ENCODE results near the gene OPCML.

Gene OPCML

DNA sequence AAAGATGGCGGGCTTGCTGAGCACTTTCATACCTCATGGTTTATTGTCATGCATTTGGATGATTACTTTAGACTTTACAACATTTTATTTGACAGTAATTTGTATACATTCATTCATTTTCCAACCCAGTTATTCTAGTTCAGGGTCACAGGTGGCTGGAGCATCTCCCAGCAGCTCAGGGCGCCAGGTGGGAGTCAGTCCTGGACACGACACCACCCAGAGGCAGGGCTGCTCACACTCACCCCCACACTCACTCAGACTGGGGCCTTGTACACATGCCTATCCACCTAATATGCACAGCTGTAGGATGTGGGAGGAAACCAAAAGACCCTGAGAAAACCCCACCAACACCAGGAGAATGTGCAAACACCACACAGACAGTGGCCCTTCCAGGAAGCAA is 123.9 kb downstream of the OPCML start:
- no peak for DNase-seq

DNA sequence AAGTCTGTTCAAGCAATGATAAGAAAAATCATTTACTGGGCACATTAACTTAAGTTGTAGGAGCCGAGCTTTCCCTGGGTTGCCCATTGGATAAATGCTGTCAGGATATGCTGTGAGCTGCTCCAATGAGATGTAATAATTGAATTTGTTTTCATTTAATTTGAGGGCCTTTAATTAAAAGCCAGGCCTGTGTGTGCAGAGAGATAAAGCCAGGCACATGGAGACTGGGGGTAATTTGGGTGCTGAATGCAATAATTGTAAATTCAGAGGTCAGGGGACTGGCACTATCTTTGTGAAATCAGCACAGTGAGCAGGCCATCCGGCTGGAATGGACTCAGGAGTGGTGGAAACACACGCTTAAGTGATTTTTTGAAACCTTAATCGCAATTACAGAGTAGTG is 125.8 kb downstream of the OPCML start:
- DNase-seq = no peak

DNA sequence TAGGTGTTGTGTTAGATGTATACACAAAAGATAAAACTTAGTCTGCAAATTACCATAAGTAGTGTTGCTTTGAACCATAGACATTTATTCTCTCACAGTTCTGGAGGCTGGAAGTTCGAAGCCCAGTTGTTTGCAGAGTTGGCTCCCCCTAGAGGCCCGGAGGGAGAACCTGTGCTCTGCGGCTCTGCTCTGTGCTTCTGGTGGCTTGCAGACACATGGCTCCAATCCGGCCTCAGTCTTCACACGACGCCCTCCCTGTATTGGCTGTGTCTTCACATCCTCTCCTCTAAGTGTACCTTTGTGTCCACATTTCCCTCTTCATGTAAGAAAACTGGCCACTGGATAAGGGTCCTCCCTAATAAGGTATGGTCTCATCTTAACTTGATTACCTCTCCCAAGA is 128.4 kb downstream of the OPCML start:
- DNase-seq = no peak

DNA sequence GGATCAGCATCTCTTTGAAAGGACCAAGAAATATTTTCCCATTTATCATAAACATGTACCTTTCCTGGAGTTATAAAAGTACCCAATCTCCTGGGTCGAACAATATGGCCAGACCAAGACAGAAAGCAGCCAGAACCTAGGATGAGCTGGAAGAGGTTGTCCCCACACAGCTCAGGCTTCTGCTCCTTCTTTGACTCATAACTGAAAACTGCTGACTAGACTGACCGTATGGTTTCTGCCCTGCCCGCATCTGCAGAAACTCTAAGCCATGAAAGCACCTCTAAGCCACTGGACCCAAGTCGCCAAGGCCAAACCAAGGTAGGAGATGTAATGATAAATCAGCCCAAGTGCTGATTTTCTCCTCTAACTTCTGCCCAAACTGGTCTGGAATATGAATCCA is 129.8 kb downstream of the OPCML start:
- DNase-seq = no peak

DNA sequence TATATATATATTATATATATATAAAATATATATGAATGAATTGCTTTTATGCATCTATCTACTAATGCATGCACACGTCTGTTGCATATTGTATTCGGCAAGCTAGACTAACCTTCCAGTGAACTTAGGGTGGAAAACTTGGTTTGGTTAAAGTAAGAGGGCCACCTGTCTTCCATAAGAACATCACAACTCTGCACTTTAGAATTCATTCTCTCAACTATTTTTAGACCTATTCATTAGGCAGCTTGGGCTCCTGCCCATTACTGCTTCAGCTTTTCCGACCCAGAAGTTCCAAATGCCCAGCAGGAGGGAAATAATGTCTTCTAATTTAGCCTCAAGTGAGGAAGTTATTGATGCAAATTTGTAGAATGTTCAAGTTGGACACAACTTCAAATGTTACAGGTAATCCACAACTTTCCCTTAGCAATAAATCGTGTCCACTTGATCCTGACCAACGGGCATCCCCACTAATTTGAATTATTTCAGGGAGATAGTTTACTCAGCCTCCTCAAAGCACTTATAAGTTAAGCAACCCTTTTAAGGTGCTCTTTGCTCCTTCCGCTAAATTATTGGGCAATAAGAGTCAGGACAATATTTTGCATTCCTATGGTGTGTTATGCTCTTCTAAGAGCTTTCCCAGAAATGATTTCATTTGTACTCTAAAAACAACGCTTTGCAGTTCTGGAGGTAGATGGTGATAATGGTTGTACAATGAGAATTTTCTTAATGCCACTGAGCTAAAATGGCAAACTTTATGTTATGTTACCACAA is 132.3 kb downstream of the OPCML start:
- DNase-seq = no peak

DNA sequence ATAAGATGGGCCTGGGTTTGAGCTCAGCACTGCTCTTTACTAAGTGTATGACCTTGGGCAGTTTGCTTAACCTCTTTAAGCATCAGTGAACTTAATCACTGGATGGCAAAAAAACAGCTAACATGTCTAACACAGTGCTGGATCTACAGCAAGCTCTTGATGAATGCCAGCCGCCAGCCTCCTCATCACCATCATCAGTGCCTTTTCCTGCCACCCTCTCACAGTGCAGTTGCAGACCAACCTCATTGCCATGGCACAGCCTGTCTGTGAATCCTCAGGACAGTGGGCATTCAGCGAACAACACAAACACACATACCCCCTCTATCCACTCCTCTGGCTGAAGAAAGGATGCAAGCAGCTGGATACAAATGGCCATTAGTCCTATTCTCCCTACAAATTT is 133.0 kb downstream of the OPCML start:
- no peak for DNase-seq

DNA sequence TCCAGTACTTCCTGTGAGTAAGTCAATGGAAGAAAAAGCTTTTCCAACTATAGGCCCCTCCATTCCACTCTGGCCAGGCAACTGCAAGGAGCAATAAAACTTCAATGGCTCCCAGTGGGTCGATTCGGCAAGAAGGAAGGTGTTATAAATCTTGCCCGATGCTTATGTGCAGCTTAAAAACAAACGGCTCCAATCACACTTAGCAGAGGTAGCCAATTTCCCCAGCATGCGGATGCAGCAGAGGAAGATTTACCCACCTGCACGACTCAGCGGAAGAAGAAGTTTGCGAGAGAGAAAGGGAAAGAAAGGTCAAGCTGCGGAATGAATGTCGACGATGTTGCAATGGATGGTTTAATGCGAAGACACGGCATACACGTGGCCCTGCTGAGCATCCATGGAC is 141.5 kb downstream of the OPCML start:
- DNase-seq = no peak

DNA sequence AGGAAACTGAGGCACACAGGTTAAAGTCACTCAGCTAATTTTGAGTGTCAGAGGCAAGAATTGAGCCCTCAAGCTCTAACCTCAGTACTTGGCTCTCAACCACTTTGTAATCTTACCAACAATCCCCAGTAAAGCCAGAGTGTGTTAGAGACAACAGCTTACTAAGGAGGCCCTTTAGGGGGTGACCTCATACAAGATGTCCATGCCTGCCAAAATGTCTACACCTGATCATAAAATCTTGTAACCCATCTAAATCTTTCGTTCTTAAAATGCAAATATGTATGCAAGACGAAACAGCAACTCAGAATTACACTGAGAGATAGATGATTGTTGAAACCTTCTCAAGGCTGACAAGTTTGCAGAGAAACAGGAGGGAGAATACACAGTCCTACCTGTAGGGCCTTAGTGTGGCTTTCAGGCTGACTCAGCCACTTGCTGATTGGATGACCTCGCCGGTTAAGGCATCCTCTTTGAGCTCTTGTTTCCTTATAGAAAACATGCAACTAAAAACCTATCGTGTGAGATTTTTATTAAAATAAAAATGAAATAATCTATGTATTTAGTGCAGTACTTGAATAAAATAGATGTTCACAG is 143.2 kb downstream of the OPCML start:
- no peak for DNase-seq

DNA sequence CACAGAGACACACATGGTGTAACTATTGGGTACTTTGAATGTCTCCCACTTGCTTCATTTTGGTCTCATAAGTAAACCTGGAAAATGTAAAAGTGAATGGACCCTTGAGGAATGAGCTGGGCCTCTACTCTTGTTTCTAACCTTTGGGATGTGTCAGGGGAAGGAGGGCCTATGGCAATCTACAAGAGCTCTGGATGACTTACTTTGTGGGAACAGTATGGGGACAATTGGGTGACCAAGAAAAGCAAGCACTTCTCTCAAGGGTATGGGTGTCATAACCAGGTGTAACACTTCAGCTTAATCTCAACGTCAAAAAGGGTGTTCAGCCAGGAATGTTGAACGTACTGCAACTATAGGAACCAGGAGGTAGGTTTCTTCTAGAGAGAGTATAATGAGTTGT is 144.0 kb downstream of the OPCML start:
- DNase-seq = no peak

DNA sequence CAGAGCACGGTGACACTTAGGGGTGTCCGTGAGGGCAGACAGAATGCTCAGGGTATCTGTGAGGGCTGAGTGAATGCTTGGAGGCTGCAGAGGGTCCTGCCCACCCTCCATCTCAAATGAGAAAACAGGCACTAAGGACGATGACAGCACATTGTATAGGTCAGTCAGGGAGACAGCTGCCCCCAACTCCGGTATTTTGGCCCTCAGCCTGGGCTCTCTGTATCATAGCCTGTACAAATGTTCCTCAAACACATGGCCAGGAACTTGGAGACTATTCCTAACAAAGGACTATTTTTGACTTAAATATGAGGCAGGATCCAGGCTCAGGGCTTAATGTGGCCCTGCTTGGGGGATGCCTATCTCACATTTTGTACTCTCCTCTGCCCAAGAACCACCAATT is 145.4 kb downstream of the OPCML start:
- DNase-seq = no peak

DNA sequence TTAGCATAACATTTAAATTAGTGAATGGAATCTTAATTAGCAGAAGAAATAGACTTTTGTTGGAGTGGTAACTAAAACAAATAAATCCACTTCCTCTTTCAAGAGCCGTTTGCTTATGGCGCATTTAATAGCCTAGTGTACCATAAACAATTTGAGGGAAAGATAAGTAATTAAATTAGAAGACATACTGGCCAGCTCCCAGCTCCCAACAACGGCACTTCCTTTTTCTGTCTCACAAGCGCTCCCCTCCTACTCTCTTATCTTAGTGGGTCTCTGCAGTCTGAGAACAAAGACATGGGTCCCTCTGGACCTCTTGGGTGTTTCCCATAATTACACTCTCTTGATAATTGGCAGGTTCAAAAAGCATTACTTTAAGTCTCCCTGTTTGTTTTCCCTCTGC is 146.0 kb downstream of the OPCML start:
- no peak for DNase-seq

DNA sequence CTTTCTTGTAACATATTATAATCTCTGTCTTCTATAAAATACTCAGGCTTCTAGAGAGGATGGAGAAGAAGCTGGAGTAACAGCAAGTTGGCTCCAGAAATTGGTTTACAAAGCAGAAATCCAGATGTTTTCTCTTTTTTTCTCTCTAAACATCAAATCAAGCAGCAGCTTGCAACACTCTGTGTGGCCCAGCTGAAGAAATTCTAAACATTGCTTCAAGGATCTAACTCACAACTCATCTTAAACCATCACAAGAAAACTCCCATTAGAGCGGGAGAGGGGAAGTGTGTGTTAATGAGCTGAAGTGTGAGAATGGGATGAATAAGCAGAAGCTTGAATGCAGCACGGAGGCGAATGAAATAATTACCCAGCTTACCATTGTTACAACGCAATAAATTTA is 146.5 kb downstream of the OPCML start:
- DNase-seq = no peak

DNA sequence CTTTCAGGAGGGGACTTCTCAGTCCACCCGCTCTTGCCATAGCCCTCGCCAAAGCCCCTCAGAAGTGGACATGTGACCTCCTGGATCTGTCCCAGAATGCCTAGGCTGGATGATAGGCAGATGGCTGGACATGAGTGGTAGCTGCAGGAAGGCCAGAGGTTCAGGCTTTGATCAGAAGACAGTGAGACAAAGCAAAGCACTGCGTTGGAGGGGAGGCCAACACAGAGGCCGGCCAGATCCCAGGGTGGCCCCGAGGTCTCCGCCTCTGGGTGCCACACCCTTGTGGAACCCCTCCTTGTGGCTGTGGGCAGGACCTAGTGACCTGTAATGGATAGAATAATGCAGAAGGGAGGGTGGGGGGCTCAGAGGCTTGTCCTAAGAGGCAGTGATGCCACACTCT is 147.6 kb downstream of the OPCML start:
- no peak for DNase-seq

DNA sequence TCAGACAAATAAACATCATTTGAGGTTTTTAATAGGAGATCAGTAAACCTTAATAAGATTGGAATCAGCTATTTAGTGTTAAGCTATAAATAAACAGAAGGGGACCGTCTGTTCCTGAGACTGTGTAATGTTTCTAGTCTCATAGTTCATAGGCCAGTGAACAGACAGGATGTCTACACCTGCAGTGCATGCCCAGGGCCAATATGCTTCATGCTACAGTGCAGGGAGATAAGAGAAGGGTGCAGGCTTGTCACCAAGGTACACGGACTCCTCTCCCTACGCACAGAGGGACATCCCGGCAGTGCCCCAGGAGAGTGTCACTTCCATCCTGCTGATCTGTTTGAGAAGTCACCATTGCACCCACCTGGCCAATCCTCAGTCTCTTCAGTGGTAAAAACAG is 148.6 kb downstream of the OPCML start:
- no peak for DNase-seq

DNA sequence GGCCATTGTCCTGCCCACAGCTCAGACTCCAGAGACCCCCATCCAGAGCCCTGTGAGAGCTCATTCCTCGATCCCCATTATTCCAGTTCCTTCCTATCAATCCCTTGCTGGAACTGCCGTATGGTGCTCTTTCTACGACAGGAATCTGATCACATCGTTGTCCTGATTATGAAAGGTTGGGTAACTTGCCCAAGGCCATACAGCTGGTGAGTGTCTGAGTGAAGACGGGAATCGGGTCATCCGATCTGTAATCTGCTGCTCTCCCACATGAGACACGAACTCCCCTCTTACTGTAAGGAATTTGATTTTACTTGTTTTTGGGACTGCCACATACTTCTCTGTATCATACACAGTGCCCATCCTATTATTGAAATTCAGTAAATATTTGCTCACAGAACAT is 149.1 kb downstream of the OPCML start:
- no peak for DNase-seq

DNA sequence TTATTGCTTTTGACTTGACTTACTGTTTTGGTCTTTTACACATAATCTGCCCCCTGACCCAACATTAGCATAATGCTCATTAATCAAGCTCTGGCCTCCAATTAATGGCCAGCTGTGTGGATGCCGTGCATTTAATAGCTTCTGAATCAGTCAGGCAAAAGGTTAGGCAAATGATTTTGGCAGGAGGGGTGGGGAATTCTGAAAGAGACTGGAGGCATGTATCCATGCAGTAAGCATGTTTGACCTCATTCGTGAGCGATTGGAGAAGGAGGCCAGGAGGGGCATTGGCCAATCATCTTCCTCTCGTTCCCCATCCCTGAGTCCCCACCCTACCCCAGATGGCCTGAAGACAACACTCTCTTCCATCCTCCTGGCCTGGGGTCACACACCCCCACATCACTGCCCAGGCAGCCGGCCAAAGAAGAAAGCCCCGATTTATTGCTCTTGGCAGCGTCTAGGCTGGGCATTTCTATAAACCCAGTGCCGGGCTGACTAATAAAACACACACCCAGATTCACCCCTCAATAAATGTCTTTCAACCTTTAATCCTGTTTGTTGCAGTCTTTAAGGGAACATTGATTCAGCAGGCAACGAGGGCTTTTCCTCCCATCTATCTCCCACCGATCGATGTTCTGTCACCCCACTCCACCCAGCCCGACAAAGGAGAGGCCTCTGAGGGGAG is 150.0 kb downstream of the OPCML start:
- no peak for DNase-seq

DNA sequence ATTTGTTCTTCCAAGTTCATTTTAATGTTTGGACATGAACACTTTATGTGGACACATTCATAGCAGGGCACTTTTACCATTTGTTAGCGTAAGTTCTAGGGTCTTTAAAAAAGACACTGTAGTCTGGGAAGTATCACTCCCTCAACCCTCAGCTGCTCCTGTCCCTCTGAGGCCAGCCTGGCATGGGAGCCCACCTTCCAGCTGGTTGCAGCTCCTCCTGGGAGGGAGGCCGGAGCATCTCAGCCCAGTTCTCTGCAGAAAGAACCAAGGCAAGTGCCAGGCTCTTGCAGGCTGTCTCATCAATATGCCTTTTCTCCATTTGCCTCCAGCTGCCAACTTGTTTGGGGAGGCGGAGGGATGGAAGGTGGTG is 150.6 kb downstream of the OPCML start:
- DNase-seq = no peak

DNA sequence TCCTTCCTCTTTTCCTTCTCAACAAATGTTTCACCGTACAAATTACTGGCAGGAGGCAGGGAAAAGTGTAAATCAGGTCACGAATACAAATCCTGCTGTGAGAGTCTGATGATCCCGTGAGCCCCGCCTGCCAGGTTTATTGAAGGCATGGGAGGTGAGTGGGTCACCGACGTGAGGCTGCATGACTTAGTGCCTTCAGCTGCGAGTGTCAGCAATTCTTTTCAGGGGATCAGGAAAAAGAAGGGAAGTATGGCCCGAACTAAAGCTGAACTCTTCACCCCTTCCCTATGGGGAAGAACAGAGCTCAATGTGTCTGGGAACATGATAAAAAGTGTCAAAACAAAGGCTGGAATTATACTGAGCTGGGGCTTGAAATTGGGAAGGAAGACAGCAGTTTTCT is 166.2 kb downstream of the OPCML start:
- DNase-seq = no peak

DNA sequence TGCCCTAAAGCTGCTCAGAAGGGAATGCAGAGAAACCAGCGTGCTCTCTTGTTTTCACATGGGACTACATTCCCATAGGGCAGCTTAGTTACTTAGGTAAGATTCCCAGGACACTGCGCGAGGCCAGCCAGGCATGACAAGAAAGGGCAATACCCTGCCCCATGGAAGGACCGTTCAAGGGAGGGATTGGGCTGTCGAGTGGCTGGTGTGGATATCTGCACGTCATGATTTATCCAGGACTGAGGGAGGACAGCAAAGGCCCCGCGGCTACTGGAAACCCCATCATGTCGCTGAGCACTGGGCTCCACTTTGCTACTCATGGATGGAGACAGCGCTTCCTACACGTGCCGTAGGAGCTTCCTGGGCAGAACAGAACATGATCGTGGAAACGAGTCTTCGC is 169.4 kb downstream of the OPCML start:
- no peak for DNase-seq

DNA sequence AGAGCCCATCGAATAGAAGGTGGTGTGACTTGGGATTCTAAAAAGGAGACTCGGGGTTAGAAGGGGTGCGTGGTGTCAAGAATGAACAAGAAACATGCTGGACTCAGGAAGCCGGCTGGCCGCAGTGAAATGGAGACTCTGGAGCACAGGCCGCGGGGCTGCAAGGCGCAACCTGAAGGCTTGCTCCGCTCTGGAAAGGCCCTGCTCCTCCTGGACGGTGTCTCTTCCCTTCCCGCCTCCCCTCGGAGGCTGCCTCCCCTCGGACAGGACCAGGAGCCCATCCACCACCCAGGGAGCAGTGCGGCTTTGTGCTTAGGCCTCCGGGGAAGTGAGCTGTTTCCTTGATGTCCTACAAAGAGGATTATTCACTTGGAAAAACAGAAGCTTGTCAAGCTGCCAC is 170.1 kb downstream of the OPCML start:
- DNase-seq = no peak

DNA sequence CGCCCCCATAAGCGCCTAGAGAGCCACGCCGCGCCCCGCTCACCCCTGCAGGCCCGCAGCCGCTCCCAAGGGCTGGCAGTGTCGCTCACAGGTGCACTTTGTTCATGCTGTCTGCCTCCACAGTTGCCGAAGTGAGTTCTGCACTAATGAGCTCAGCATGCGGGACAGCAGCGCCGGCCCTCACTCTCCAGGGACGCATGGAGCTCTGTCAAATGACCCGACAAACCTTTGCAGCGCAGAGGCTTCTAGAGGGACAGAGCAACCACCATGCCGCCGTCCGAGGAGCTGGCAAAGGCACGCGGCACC is 170.7 kb downstream of the OPCML start:
- DNase-seq = no peak

DNA sequence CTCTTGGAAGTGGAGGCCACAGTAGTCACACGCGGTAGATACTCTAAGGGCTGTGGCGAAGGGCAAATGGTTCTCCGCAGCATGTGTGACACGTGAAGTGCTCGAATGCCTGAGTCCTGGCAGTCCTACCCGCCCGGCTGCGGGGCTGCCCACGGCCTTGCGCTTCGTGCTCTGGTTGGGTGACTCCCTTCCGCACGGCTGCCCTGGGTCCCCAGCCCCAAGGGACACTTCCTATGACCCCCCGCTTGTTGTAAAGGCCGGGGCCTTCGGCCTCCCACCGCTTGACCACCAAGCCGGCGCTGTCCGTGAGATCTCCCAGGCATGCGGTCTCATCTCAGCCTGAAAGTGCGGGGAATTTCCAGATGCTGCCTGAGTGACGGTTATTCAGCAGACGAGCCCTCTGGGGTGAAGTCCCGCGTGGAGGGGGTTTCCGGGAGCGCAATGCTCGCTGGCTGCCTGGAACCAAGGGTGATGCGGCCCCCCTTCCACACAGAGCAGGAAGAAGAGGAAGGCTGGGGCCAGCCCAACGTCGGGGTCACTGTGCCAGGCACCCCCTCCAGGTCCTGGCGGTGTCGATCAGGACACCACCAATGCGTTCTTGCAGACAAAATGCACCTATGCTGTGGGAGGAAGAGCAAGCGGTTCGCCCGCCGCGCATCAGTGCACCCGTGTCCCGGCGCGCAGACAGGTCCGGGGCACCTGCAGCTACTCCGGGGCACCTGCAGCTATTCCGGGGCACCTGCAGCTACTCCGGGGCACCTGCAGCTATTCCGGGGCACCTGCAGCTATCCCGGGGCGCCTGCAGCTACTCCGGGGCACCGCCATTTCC is 171.2 kb downstream of the OPCML start:
- DNase-seq = no peak

DNA sequence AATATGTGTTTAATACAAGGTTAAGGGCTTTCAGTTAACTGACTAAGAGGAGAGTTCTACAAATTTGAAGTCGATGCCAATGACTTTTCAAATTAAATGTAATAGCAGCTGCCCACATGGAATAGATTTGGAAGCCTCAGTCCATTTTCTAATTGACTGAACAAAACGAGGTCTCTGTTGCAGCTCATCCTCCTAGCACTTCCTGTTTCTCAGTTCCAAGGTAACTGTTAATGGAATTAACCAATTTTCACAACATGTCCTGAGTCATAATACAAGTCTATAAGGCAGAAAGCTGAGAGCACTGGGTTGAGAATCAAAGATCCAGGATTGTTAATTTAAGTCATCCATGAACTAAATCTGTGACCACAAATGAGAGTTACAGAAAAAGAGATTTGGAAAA is 177.2 kb downstream of the OPCML start:
- DNase-seq = no peak

DNA sequence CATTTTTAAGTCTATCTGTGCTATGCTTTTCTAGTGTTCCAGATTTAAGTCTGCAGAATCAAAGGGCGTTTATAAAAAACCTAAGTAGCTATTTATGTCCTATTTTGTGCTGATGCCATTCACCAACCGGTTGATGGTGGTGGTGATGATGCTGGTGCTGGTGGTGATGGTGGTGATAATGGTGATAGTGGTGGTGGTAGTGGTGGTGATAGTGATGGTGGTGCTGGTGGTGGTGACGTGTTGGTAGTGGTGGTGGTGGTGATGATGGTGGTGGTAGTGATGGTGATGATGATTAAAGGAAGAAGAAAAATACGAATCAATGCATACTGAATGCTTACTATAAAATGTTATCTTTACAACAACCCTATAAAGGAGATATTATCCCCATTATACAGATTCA is 178.2 kb downstream of the OPCML start:
- DNase-seq = no peak

Measured in activated T-cell treated with anti-CD3 and anti-CD28 coated beads, Interleukin-2, amount 50 U/mL, for 1 hour (primary cell).